OCI-LY3 (cell line): ENCODE results near the gene MCCC1.

ENCODE experiments used
- H2AFZ ChIP-seq: fragments of 200-600, 300-600 bp; shearing (Covaris generic); 2 replicates; pipeline ENCODE4 v1.6.0; 2014; ENCODE audit warnings: antibody characterized with exemption, low read depth, low read length
- H3K27ac ChIP-seq: fragments of 200-600, 300-600 bp; sonication (generic); 2 replicates; pipeline ENCODE4 v1.5.1; 2014; ENCODE audit warnings: mild to moderate bottlenecking, low read length, moderate library complexity, mixed read lengths
- H3K27me3 ChIP-seq: fragments of 200-600, 300-600 bp; sonication (generic); 2 replicates; pipeline ENCODE4 v1.6.1; 2014; ENCODE audit warnings: low read depth, low read length, mixed read lengths
- H3K36me3 ChIP-seq: fragments of 200-600, 300-600 bp; sonication (generic); replicated peaks from 2 replicates; pipeline ENCODE3; 2014; ENCODE audit warnings: low read depth, low read length, mixed read lengths
- H3K4me1 ChIP-seq: fragments of 300-600, 200-600 bp; sonication (generic); 2 replicates; pipeline ENCODE4 v1.6.1; 2014; ENCODE audit warnings: low read length, mixed read lengths
- H3K4me2 ChIP-seq: fragments of 200-600, 300-600 bp; sonication (generic); 2 replicates; pipeline ENCODE4 v1.6.1; 2014; ENCODE audit warnings: low read length, mixed read lengths
- H3K4me3 ChIP-seq: fragments of 300-600, 200-600 bp; sonication (generic); 2 replicates; pipeline ENCODE4 v1.5.1; 2014; ENCODE audit warnings: antibody characterized with exemption, mild to moderate bottlenecking, low read length, moderate library complexity
- H3K79me2 ChIP-seq: fragments of 300-600, 200-600 bp; shearing (Covaris generic); 2 replicates; pipeline ENCODE4 v1.6.1; 2014; ENCODE audit warnings: mild to moderate bottlenecking, low read length, mixed read lengths
- H3K9ac ChIP-seq: fragments of 300-600, 200-600 bp; shearing (Covaris generic); 2 replicates; pipeline ENCODE4 v1.6.0; 2014; ENCODE audit warnings: mild to moderate bottlenecking, low read length, moderate library complexity
- H3K9me3 ChIP-seq: fragments of 200-600, 300-600 bp; shearing (Covaris generic); 2 replicates; pipeline ENCODE4 v1.6.1; 2014; ENCODE audit warnings: low read length, mixed read lengths; ENCODE audit not compliant: insufficient read depth
- H4K20me1 ChIP-seq: fragments of 200-600, 300-600 bp; sonication (generic); 2 replicates; pipeline ENCODE4 v1.6.1; 2016; ENCODE audit warnings: low read length, mixed read lengths; ENCODE audit not compliant: insufficient read depth
- EZH2phosphoT487 ChIP-seq: fragments of 200-600 bp; shearing (Covaris generic); IDR thresholded peaks from 2 replicates; pipeline ENCODE4 v1.6.1; 2018; ENCODE audit warnings: antibody characterized with exemption, mixed run types, low read depth
- TF ChIP-seq, protein P1 (sequence below): fragments of 200-600, 300-600 bp; sonication (generic); IDR thresholded peaks from 2 replicates; pipeline ENCODE4 v1.5.1; 2014; ENCODE audit warnings: antibody characterized with exemption, low read length, low read depth

The MCCC1 gene

DNA sequence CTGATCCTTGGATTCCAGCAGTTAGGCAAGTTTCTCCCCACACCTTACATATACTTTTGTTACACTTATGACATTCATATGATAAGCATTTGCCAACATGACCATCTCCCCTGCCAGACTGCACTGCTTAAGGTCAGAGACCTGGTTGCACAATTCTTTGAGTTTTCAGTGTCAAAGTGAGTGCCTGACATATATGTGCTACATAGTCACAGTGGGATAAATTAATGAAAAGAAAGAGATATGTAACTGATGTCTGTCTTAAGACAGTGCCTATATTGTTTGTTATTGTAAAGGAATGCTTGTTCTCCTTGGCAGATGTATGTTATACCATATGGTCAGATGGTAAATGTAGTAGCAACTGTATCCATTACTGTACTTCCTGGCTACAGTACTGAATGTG is 115.4 kb downstream of the MCCC1 start:
- H3K9ac ChIP-seq = no peak overlapping the region
- H3K9me3 ChIP-seq = no peaks in the 10 kb centered on the region
- H3K4me1 ChIP-seq = peaks cover 4% of the 10 kb centered on the region
- peaks cover 11% of the 10 kb centered on the region for H3K79me2 ChIP-seq
- peaks cover 6% of the 10 kb centered on the region for H4K20me1 ChIP-seq
- H3K4me2 ChIP-seq = no peak overlapping the region
- no peak overlapping the region for H3K4me3 ChIP-seq
- no peak overlapping the region for H3K27ac ChIP-seq
- no peak overlapping the region for H2AFZ ChIP-seq
- no peaks in the 10 kb centered on the region for H3K27me3 ChIP-seq
- no peaks in the 10 kb centered on the region for H3K36me3 ChIP-seq
- TF ChIP-seq, protein P1, sequence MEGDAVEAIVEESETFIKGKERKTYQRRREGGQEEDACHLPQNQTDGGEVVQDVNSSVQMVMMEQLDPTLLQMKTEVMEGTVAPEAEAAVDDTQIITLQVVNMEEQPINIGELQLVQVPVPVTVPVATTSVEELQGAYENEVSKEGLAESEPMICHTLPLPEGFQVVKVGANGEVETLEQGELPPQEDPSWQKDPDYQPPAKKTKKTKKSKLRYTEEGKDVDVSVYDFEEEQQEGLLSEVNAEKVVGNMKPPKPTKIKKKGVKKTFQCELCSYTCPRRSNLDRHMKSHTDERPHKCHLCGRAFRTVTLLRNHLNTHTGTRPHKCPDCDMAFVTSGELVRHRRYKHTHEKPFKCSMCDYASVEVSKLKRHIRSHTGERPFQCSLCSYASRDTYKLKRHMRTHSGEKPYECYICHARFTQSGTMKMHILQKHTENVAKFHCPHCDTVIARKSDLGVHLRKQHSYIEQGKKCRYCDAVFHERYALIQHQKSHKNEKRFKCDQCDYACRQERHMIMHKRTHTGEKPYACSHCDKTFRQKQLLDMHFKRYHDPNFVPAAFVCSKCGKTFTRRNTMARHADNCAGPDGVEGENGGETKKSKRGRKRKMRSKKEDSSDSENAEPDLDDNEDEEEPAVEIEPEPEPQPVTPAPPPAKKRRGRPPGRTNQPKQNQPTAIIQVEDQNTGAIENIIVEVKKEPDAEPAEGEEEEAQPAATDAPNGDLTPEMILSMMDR = no peak
- TF ChIP-seq EZH2phosphoT487 = no peak

- Histone ChIP-seq H3K79me2 (peaks cover 39% of the 10 kb centered on the region), H3K36me3 (no peaks in the 10 kb centered on the region), H3K4me3 (peak overlapping the region; percentile 74), H2AFZ (no peak overlapping the region), H3K27me3 (no peaks in the 10 kb centered on the region), H3K27ac (no peak overlapping the region), H3K9me3 (no peaks in the 10 kb centered on the region), H4K20me1 (peaks cover 34% of the 10 kb centered on the region), H3K9ac (peak overlapping the region; percentile 56), H3K4me2 (peak overlapping the region; percentile 37), H3K4me1 (peaks cover 33% of the 10 kb centered on the region)
- TF ChIP-seq, protein P1 = no peak
- TF ChIP-seq EZH2phosphoT487 = no peak
Measured at GRCh38 chr3:182981038-182981380, 118.3 kb downstream of the MCCC1 start.

GRCh38 chr3:182980204-182981037 is 118.9 kb downstream of the MCCC1 start, which contains the start of gene DCUN1D1:
DCUN1D1 (minus strand) TSS chr3:182980538; CDS start chr3:182980489, 49 bp downstream.
- no peak within 1 kb of the TSS for H2AFZ ChIP-seq
- peaks cover 38% of the 10 kb centered on the region for H3K4me1 ChIP-seq
- H3K4me3 ChIP-seq = peak within 1 kb of the TSS; percentile 93
- H3K4me2 ChIP-seq = peak within 1 kb of the TSS; percentile 91
- H3K79me2 ChIP-seq = peaks cover 45% of the 10 kb centered on the region
- peaks cover 40% of the 10 kb centered on the region for H4K20me1 ChIP-seq
- TF ChIP-seq, protein P1 = no peak
- no peak for TF ChIP-seq EZH2phosphoT487
- H3K36me3 ChIP-seq = no peaks in the 10 kb centered on the region
- H3K9me3 ChIP-seq = no peaks in the 10 kb centered on the region
- H3K27me3 ChIP-seq = no peaks in the 10 kb centered on the region
- peak within 1 kb of the TSS; percentile 97 for H3K9ac ChIP-seq
- peak within 1 kb of the TSS; percentile 66 for H3K27ac ChIP-seq

- H3K9me3 ChIP-seq = no peaks in the 10 kb centered on the region
- peak overlapping the region; percentile 91 for H3K4me2 ChIP-seq
- peaks cover 52% of the 10 kb centered on the region for H3K79me2 ChIP-seq
- no peak for TF ChIP-seq EZH2phosphoT487
- TF ChIP-seq, protein P1 = no peak
- no peaks in the 10 kb centered on the region for H3K36me3 ChIP-seq
- peak overlapping the region; percentile 66 for H3K27ac ChIP-seq
- H4K20me1 ChIP-seq = peaks cover 44% of the 10 kb centered on the region
- H3K4me3 ChIP-seq = peak overlapping the region; percentile 93
- H3K27me3 ChIP-seq = no peaks in the 10 kb centered on the region
- peak overlapping the region; percentile 97 for H3K9ac ChIP-seq
- H2AFZ ChIP-seq = no peak overlapping the region
- peaks cover 44% of the 10 kb centered on the region for H3K4me1 ChIP-seq
Measured at GRCh38 chr3:182979674-182980191, 119.6 kb downstream of the MCCC1 start.
